Tibial nerve (tissue), 4 donors: ENCODE measurements around the gene RAB26.
"Not testable (repeated sequence)": the region's sequence is repeated elsewhere in the genome, so short reads cannot be mapped to it uniquely, and the experiment has no call there.

Source experiments
- EP300 ChIP-seq, 2 donors: sonication (generic); formaldehyde crosslinking; IDR thresholded peaks; one replicate each; pipeline ENCODE4 v1.6.1; 2017; ENCODE audit warnings: antibody characterized with exemption in 2 of 2, mild to moderate bottlenecking in 1 of 2
- POLR2A ChIP-seq, 2 donors: fragments of 450-650 bp; IDR thresholded peaks; one replicate each; pipeline ENCODE4 v1.6.1; 2017; ENCODE audit warnings: antibody characterized with exemption in 2 of 2, mild to moderate bottlenecking in 2 of 2, moderate library complexity in 2 of 2
- TF ChIP-seq, protein P1 (sequence below), 5 experiments: fragments of 200-600 bp in 3 of 5; fragments of 450-650 bp in 2 of 5; sonication (generic) in 3 of 5; IDR thresholded peaks; one replicate each; pipeline ENCODE4 v1.5.1; 2016 to 2019; ENCODE audit warnings: antibody characterized with exemption in 5 of 5, mild to moderate bottlenecking in 3 of 5, moderate library complexity in 2 of 5

DNA sequence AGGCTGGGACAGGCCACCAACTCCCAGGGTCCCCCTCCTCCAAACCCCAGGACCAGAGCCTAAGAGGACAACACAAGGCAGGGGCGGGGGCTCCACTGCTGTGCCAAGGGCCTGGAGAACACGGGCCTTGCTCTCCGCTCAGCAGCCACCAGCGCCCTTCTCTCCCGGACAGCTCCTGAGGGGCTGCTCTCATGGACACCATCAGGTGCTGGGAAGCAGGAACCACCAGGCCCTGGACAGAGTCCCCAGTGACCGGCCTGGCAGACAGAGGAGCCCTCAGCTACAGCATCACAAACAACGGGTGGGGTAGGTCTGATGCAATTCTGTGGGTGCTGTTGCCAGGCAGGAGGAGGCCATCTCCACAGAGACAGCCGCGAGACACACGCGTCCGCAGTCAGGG is 14.6 kb upstream of the RAB26 start:
- TF ChIP-seq, protein P1, sequence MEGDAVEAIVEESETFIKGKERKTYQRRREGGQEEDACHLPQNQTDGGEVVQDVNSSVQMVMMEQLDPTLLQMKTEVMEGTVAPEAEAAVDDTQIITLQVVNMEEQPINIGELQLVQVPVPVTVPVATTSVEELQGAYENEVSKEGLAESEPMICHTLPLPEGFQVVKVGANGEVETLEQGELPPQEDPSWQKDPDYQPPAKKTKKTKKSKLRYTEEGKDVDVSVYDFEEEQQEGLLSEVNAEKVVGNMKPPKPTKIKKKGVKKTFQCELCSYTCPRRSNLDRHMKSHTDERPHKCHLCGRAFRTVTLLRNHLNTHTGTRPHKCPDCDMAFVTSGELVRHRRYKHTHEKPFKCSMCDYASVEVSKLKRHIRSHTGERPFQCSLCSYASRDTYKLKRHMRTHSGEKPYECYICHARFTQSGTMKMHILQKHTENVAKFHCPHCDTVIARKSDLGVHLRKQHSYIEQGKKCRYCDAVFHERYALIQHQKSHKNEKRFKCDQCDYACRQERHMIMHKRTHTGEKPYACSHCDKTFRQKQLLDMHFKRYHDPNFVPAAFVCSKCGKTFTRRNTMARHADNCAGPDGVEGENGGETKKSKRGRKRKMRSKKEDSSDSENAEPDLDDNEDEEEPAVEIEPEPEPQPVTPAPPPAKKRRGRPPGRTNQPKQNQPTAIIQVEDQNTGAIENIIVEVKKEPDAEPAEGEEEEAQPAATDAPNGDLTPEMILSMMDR (IDR thresholded peaks at IDR 0.05) = not testable (repeated sequence)
- TF ChIP-seq POLR2A, EP300 (IDR thresholded peaks at IDR 0.05): not testable (repeated sequence)
